K562 (cell line): ENCODE measurements around the gene ZNF691. TPM values are rescaled to one million over a fixed set of nuclear protein-coding genes. Genes with fewer than 3 reads are reported as not detected.

Experiments
- ATF7 ChIP-seq: fragments of 450-650 bp; IDR thresholded peaks from 2 replicates; pipeline ENCODE4 v1.7.1; 2014; ENCODE audit warnings: mild to moderate bottlenecking, moderate library complexity
- CAMTA2 ChIP-seq: fragments of 250-450 bp; sonication (Bioruptor Pico); conservative IDR thresholded peaks from 2 replicates; pipeline ENCODE4 v1.5.1; 2022
- EGR1 ChIP-seq: fragments of 450-650 bp; conservative IDR thresholded peaks from 2 replicates; pipeline ENCODE4 v1.6.1; 2017; ENCODE audit warnings: mild to moderate bottlenecking
- FOXJ3 ChIP-seq: sonication (generic); formaldehyde crosslinking; IDR thresholded peaks from 2 replicates; pipeline ENCODE4 v1.4.0; 2020; ENCODE audit warnings: mild to moderate bottlenecking, missing genetic modification reagents
- HDAC8 ChIP-seq: fragments of 450-650 bp; IDR thresholded peaks from 2 replicates; pipeline ENCODE4 v1.6.1; 2016; ENCODE audit warnings: mild to moderate bottlenecking, missing genetic modification characterization, moderate library complexity, missing compliant biosample characterization
- MTA3 ChIP-seq: fragments of 450-650 bp; formaldehyde crosslinking; IDR thresholded peaks from 2 replicates; pipeline ENCODE4 v1.6.1; 2017; ENCODE audit warnings: mild to moderate bottlenecking, borderline replicate concordance
- NCOA6 ChIP-seq: fragments of 450-650 bp; IDR thresholded peaks from 2 replicates; pipeline ENCODE4 v1.6.1; 2017; ENCODE audit warnings: mild to moderate bottlenecking
- NFRKB ChIP-seq: fragments of 450-650 bp; IDR thresholded peaks from 2 replicates; pipeline ENCODE4 v1.6.1; 2016; ENCODE audit warnings: low read depth
- NR2F6 ChIP-seq: fragments of 450-650 bp; formaldehyde crosslinking; IDR thresholded peaks from 2 replicates; pipeline ENCODE4 v1.4.0; 2020; ENCODE audit warnings: mild to moderate bottlenecking
- PCBP1 ChIP-seq: fragments of 200-400 bp; formaldehyde crosslinking; IDR thresholded peaks from 2 replicates; pipeline ENCODE4 v1.6.1; 2018; ENCODE audit warnings: mild to moderate bottlenecking, low read depth, low read length; ENCODE audit not compliant: poor library complexity, severe bottlenecking
- POU5F1 ChIP-seq: fragments of 150-350 bp; IDR thresholded peaks from 2 replicates; pipeline ENCODE4 v1.6.1; 2014; ENCODE audit warnings: borderline replicate concordance, low read length, low read depth, mild to moderate bottlenecking; ENCODE audit not compliant: partially characterized antibody
- RFX1 ChIP-seq: fragments of 450-650 bp; IDR thresholded peaks from 2 replicates; pipeline ENCODE4 v1.6.1; 2016; ENCODE audit warnings: mild to moderate bottlenecking, moderate library complexity
- SP2 ChIP-seq: IDR thresholded peaks from 2 replicates; pipeline ENCODE4 v1.6.1; 2011; ENCODE audit warnings: mild to moderate bottlenecking, low read depth, low read length, moderate library complexity; ENCODE audit not compliant: poor library complexity, severe bottlenecking; ENCODE audit errors: extremely low read depth
- TRIM28 ChIP-seq: fragments of 450-650 bp; IDR thresholded peaks from 2 replicates; pipeline ENCODE4 v1.6.1; 2017
- XRCC3 ChIP-seq: fragments of 450-650 bp; IDR thresholded peaks from 2 replicates; pipeline ENCODE4 v1.6.1; 2017; ENCODE audit warnings: mild to moderate bottlenecking, moderate library complexity
- ZEB2 ChIP-seq: fragments of 450-650 bp; IDR thresholded peaks from 2 replicates; pipeline ENCODE4 v1.6.1; 2016
- ZNF253 ChIP-seq: fragments of 250-450 bp; sonication (Bioruptor Pico); conservative IDR thresholded peaks from 2 replicates; pipeline ENCODE4 v1.6.1; 2021; ENCODE audit warnings: mild to moderate bottlenecking
- ZNF282 ChIP-seq: sonication (generic); formaldehyde crosslinking; IDR thresholded peaks from 2 replicates; pipeline ENCODE4 v1.8.1; 2023; ENCODE audit warnings: missing genetic modification reagents
- ZNF431 ChIP-seq: sonication (generic); formaldehyde crosslinking; IDR thresholded peaks from 2 replicates; pipeline ENCODE4 v1.8.0; 2022; ENCODE audit warnings: mild to moderate bottlenecking, missing genetic modification reagents
- ZNF586 ChIP-seq: fragments of 450-650 bp; formaldehyde crosslinking; conservative IDR thresholded peaks from 2 replicates; pipeline ENCODE4 v1.4.0; 2020; ENCODE audit warnings: mild to moderate bottlenecking, moderate library complexity
- polyA plus RNA-seq, 8 experiments: library from polyadenylated mRNA; depleted of rRNA in 4 of 8; stranded (reverse) in 5 of 8; unstranded in 3 of 8; fragments of >200 nt; fragmentation: Nextera tagmentation in 2 of 8; fragmentation: Illumina TruSeq in 1 of 8; extraction: Ambion mirVana in 2 of 8; extraction: Trizol in 1 of 8; gene quantifications; 2 replicates each; pipeline versions ENCODE4 v1.2.1 to v1.2.3, GENCODE V29; 2011 to 2014; ENCODE audit warnings: inconsistent platforms in 1 of 8, missing spikeins in 1 of 8
- total RNA-seq, 7 experiments: library from RNA; depleted of rRNA in 6 of 7; stranded (reverse); fragments of >200 nt in 6 of 7; fragmentation: Illumina TruSeq in 2 of 7; extraction: Trizol in 2 of 7; gene quantifications; 2 replicates each; pipeline versions ENCODE4 v1.2.1 to v1.2.3, GENCODE V29; 2011 to 2021; ENCODE audit warnings: low replicate concordance in 1 of 7
- TF ChIP-seq, protein P1 (sequence below), 2 experiments: IDR thresholded peaks; 2 replicates each; pipeline ENCODE4 v1.6.1; 2011; ENCODE audit warnings: borderline replicate concordance in 1 of 2, control low read depth in 1 of 2, low read depth in 1 of 2, low read length in 1 of 2, mild to moderate bottlenecking in 1 of 2, mixed read lengths in 1 of 2, moderate library complexity in 1 of 2; ENCODE audit not compliant: insufficient read depth in 1 of 2, insufficient read length in 1 of 2, poor library complexity in 1 of 2, severe bottlenecking in 1 of 2; ENCODE audit errors: extremely low read depth in 1 of 2
- TF ChIP-seq, protein P2 (sequence below): fragments of 250-450 bp; sonication (Bioruptor Pico); IDR thresholded peaks from 2 replicates; pipeline ENCODE4 v1.9.0; 2021; ENCODE audit warnings: mild to moderate bottlenecking
- TF ChIP-seq, protein P3 (sequence below): sonication (generic); formaldehyde crosslinking; IDR thresholded peaks from 2 replicates; pipeline ENCODE4 v1.8.0; 2023; ENCODE audit warnings: mild to moderate bottlenecking, missing genetic modification reagents
- TF ChIP-seq, protein P4 (sequence below): fragments of 450-650 bp; IDR thresholded peaks from 2 replicates; pipeline ENCODE4 v1.6.1; 2016; ENCODE audit warnings: low read depth, mild to moderate bottlenecking, moderate library complexity

ZNF691 gene
- total and polyA plus RNA-seq, 9 of the 15 experiments (the other 6 are each of a cell fraction or from before 2014, with no cell fraction given): 10.7 to 30.4 (median 14.8) TPM

DNA sequence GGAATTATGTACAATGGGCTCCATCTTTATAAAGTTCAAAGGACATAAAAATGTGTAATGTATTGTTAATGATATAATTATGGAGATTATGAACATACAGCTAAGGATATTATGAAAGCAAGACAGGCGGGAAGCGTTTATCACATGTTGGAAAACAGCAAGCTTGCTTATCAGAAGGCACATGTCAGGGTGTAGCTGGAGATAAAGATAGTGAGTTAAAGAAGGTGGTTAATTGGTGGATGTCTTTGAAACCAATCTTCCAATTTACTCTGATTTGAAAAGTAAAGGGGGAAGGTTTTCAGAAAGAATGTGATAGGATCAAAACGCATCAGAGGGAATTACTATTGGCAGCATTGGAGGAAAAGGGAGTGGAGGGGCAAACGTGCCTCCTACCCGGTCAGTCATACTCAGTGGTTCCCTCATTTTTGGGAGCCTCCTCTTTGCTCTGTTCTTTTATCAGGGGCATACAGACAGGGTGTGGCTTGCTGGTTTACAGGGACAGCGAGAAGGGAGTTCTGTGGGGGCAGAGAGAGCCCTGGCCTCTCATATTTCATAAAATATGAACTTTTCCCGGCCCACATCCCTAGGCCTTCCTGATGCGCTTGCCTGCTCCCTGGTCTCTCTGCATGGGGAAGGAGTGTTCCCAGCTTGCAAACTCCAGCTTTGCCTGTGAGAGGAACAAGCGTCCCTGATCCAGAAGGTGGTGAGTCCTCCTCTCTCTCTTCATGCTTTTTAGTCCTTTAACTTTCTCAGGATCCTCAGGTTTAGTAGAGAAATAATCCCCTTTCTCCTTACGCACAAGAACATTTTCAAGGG is 21.2 kb upstream of the ZNF691 start (continued):
- no peak for TF ChIP-seq PCBP1
- TF ChIP-seq MTA3: peak; percentile 81; the same call in 1 of the 2 replicates
- TF ChIP-seq HDAC8 (tag): 0 out of 2 replicates have a peak, but pooled peaks have one; percentile 45
- TF ChIP-seq ZNF586 (CRISPR knock-in tag): no peak
- no peak for TF ChIP-seq NR2F6 (CRISPR knock-in tag)
- TF ChIP-seq, protein P1, sequence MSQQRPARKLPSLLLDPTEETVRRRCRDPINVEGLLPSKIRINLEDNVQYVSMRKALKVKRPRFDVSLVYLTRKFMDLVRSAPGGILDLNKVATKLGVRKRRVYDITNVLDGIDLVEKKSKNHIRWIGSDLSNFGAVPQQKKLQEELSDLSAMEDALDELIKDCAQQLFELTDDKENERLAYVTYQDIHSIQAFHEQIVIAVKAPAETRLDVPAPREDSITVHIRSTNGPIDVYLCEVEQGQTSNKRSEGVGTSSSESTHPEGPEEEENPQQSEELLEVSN (IDR thresholded peaks at IDR 0.05; ENCODE audit: borderline replicate concordance in 1 of 2, extremely low read depth in 1 of 2, insufficient read depth in 1 of 2, insufficient read length in 1 of 2, low read depth in 1 of 2, low read length in 1 of 2, poor library complexity in 1 of 2, severe bottlenecking in 1 of 2): peak; percentile 58 to 68
- peak; percentile 66; the same call in 1 of the 2 replicates for TF ChIP-seq ATF7
- peak; percentile 40 for TF ChIP-seq NFRKB
- TF ChIP-seq, protein P2, sequence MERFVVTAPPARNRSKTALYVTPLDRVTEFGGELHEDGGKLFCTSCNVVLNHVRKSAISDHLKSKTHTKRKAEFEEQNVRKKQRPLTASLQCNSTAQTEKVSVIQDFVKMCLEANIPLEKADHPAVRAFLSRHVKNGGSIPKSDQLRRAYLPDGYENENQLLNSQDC: 0 out of 2 replicates have a peak, but pooled peaks have one; percentile 53
- TF ChIP-seq POU5F1: no peak
- no peak for TF ChIP-seq CAMTA2 (CRISPR knock-in tag)
- no peak for TF ChIP-seq SP2
- no peak for TF ChIP-seq RFX1
- peak; percentile 81; the same call in 1 of the 2 replicates for TF ChIP-seq ZEB2
- no peak for TF ChIP-seq FOXJ3 (CRISPR knock-in tag)
- TF ChIP-seq, protein P3, sequence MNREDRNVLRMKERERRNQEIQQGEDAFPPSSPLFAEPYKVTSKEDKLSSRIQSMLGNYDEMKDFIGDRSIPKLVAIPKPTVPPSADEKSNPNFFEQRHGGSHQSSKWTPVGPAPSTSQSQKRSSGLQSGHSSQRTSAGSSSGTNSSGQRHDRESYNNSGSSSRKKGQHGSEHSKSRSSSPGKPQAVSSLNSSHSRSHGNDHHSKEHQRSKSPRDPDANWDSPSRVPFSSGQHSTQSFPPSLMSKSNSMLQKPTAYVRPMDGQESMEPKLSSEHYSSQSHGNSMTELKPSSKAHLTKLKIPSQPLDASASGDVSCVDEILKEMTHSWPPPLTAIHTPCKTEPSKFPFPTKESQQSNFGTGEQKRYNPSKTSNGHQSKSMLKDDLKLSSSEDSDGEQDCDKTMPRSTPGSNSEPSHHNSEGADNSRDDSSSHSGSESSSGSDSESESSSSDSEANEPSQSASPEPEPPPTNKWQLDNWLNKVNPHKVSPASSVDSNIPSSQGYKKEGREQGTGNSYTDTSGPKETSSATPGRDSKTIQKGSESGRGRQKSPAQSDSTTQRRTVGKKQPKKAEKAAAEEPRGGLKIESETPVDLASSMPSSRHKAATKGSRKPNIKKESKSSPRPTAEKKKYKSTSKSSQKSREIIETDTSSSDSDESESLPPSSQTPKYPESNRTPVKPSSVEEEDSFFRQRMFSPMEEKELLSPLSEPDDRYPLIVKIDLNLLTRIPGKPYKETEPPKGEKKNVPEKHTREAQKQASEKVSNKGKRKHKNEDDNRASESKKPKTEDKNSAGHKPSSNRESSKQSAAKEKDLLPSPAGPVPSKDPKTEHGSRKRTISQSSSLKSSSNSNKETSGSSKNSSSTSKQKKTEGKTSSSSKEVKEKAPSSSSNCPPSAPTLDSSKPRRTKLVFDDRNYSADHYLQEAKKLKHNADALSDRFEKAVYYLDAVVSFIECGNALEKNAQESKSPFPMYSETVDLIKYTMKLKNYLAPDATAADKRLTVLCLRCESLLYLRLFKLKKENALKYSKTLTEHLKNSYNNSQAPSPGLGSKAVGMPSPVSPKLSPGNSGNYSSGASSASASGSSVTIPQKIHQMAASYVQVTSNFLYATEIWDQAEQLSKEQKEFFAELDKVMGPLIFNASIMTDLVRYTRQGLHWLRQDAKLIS: no peak
- peak; percentile 77; the same call in 1 of the 2 replicates for TF ChIP-seq ZNF431 (CRISPR knock-in tag)
- peak; percentile 65; the same call in 1 of the 2 replicates for TF ChIP-seq NCOA6
- TF ChIP-seq ZNF282 (CRISPR knock-in tag): no peak
- TF ChIP-seq, protein P4, sequence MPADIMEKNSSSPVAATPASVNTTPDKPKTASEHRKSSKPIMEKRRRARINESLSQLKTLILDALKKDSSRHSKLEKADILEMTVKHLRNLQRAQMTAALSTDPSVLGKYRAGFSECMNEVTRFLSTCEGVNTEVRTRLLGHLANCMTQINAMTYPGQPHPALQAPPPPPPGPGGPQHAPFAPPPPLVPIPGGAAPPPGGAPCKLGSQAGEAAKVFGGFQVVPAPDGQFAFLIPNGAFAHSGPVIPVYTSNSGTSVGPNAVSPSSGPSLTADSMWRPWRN: peak; percentile 90
- TF ChIP-seq XRCC3: no peak; the same call in 1 of the 2 replicates
- peak; percentile 59 for TF ChIP-seq EGR1
- TF ChIP-seq ZNF253 (CRISPR knock-in tag): no peak
- TF ChIP-seq TRIM28: 0 out of 2 replicates have a peak, but pooled peaks have one; percentile 80
